B cell (primary cell): ENCODE measurements around the gene ELFN1. TPM values are rescaled to one million over a fixed set of nuclear protein-coding genes. Genes with fewer than 3 reads are reported as not detected.

Source experiments
- ATAC-seq: fragments of 200-7000 bp; cut with Tn5 transposase; one replicate; pipeline ENCODE4 v1.10.0; 2021; ENCODE audit warnings: low read depth, mild to moderate bottlenecking, moderate number of reproducible peaks, moderate library complexity
- CTCF ChIA-PET: fragments of 350-600 bp; sonication (Branson Sonifier 250); formaldehyde crosslinking; loops from one replicate; lab custom pipeline; 2021; ENCODE audit warnings: antibody characterized with exemption, inconsistent platforms; lab: Charles Lee
- POLR2A ChIA-PET: fragments of 350-600 bp; sonication (Branson Sonifier 250); formaldehyde crosslinking; loops from one replicate; lab custom pipeline; 2021; ENCODE audit warnings: antibody characterized with exemption; lab: Charles Lee
- DNase-seq: peaks from one replicate; pipeline ENCODE4 v3.0.0; 2013
- H2AFZ ChIP-seq: 2 replicates; pipeline ENCODE4 v1.6.1; 2012; ENCODE audit warnings: mild to moderate bottlenecking, low read depth, low read length; ENCODE audit not compliant: insufficient read depth, poor library complexity, severe bottlenecking
- H3K27ac ChIP-seq, 2 donors: 1 replicate in 1 of 2; 2 replicates in 1 of 2; pipeline ENCODE4 v1.5.1; 2012 to 2013; ENCODE audit warnings: low read length in 2 of 2, mild to moderate bottlenecking in 2 of 2, moderate library complexity in 1 of 2
- H3K27me3 ChIP-seq, 4 experiments: fragments of 200-600 bp in 1 of 4; sonication (generic) in 1 of 4; replicated peaks in 1 of 4; 1 replicate in 2 of 4; 2 replicates in 2 of 4; pipeline versions ENCODE4 v1.6.1 to v1.7.0; 2013 to 2016; ENCODE audit warnings: low read length in 3 of 4, mild to moderate bottlenecking in 2 of 4, mixed read lengths in 1 of 4, moderate library complexity in 1 of 4; ENCODE audit not compliant: insufficient read depth in 4 of 4, control insufficient read depth in 3 of 4; ENCODE audit errors: control extremely low read depth in 1 of 4
- H3K36me3 ChIP-seq, 2 experiments: replicated peaks in 1 of 2; 1 replicate in 1 of 2; 2 replicates in 1 of 2; pipeline versions ENCODE4 v1.6.1 to v1.7.1; 2013; ENCODE audit warnings: low read length in 1 of 2; ENCODE audit not compliant: insufficient read depth in 2 of 2, control insufficient read depth in 1 of 2; ENCODE audit errors: control extremely low read depth in 1 of 2, extremely low read depth in 1 of 2
- H3K4me1 ChIP-seq, 2 donors: fragments of 200-600 bp in 1 of 2; sonication (generic) in 1 of 2; 1 replicate in 1 of 2; 2 replicates in 1 of 2; pipeline versions ENCODE4 v1.5.1 to v1.6.1; 2013 to 2017; ENCODE audit warnings: low read length in 2 of 2; ENCODE audit not compliant: control insufficient read depth in 2 of 2, insufficient read depth in 2 of 2
- H3K4me2 ChIP-seq: replicated peaks from 2 replicates; pipeline ENCODE3; 2012; ENCODE audit warnings: mild to moderate bottlenecking, low read depth, low read length; ENCODE audit not compliant: poor library complexity, severe bottlenecking
- H3K4me3 ChIP-seq, 5 experiments: fragments of 200-600 bp in 1 of 5; sonication (generic) in 1 of 5; 1 replicate in 3 of 5; 2 replicates in 2 of 5; pipeline versions ENCODE4 v1.5.1 to v1.7.0; 2011 to 2016; ENCODE audit warnings: low read length in 4 of 5, mild to moderate bottlenecking in 4 of 5, low read depth in 2 of 5, control low read depth in 1 of 5, moderate library complexity in 1 of 5; ENCODE audit not compliant: insufficient read depth in 1 of 5; ENCODE audit errors: control extremely low read depth in 1 of 5, extremely low read depth in 1 of 5
- H3K79me2 ChIP-seq: fragments of 200-600 bp; sonication (generic); one replicate; pipeline ENCODE4 v1.6.0; 2016; ENCODE audit warnings: low read length; ENCODE audit not compliant: control insufficient read depth, insufficient read depth
- H3K9ac ChIP-seq: fragments of 200-600 bp; sonication (generic); 2 replicates; pipeline ENCODE4 v1.6.1; 2017; ENCODE audit warnings: mild to moderate bottlenecking, low read length, moderate library complexity
- H3K9me3 ChIP-seq, 3 donors: one replicate each; pipeline versions ENCODE4 v1.6.1 to v1.7.1; 2013; ENCODE audit warnings: low read length in 2 of 3; ENCODE audit not compliant: control insufficient read depth in 2 of 3, insufficient read depth in 1 of 3; ENCODE audit errors: control extremely low read depth in 1 of 3
- H4K20me1 ChIP-seq: 2 replicates; pipeline ENCODE4 v1.6.0; 2012; ENCODE audit warnings: mild to moderate bottlenecking, low read length; ENCODE audit not compliant: insufficient read depth, control insufficient read depth, poor library complexity, severe bottlenecking
- H3K27ac Mint-ChIP-seq: one replicate; pipeline ENCODE4 v1.8.0; 2021; ENCODE audit warnings: mixed read lengths
- H3K27me3 Mint-ChIP-seq: one replicate; pipeline ENCODE4 v1.8.0; 2021; ENCODE audit warnings: mixed read lengths
- H3K4me1 Mint-ChIP-seq: one replicate; pipeline ENCODE4 v1.8.0; 2021; ENCODE audit warnings: mixed read lengths
- H3K4me3 Mint-ChIP-seq: one replicate; pipeline ENCODE4 v1.8.0; 2021; ENCODE audit warnings: mixed read lengths
- H3K9me3 Mint-ChIP-seq: one replicate; pipeline ENCODE4 v1.8.0; 2022; ENCODE audit warnings: mixed read lengths; ENCODE audit not compliant: insufficient read depth
- CTCF ChIP-seq: fragments of 200-600 bp; IDR thresholded peaks from one replicate; pipeline ENCODE4 v1.8.0; 2022; ENCODE audit warnings: antibody characterized with exemption, mild to moderate bottlenecking
- EZH2 ChIP-seq: IDR thresholded peaks from 2 replicates; pipeline ENCODE4 v1.6.1; 2012; ENCODE audit warnings: borderline replicate concordance, low read depth, mild to moderate bottlenecking, moderate library complexity, low read length; ENCODE audit not compliant: insufficient read depth, poor library complexity, severe bottlenecking
- WGBS: methylation state at CpG from one replicate; pipeline ENCODE4 v1.1.5; 2013; ENCODE audit warnings: missing lambda C conversion rate; ENCODE audit not compliant: insufficient coverage; 5-methylcytosine and 5-hydroxymethylcytosine counted together
- intact Hi-C: fragments of 100-400 bp; cut with micrococcal nuclease; formaldehyde crosslinking; loops from one replicate; pipeline ENCODE4 v1.10.0; 2022
- polyA plus RNA-seq: library from polyadenylated mRNA; depleted of rRNA; stranded (reverse); fragments of >200 nt; gene quantifications from 2 replicates; pipeline ENCODE4 v1.2.3, GENCODE V29; 2012
- total RNA-seq, 2 donors: library from RNA; stranded (reverse); fragments of 120-200 nt in 1 of 2; gene quantifications; 1 replicate in 1 of 2; 2 replicates in 1 of 2; pipeline versions ENCODE4 v1.2.3 to v1.2.4, GENCODE V29; 2013 to 2022

Gene ELFN1
- total and polyA plus RNA-seq, 2 donors (not counting 1 experiment from before 2014, with no cell fraction given): 0.12 TPM; not detected in 1

DNA sequence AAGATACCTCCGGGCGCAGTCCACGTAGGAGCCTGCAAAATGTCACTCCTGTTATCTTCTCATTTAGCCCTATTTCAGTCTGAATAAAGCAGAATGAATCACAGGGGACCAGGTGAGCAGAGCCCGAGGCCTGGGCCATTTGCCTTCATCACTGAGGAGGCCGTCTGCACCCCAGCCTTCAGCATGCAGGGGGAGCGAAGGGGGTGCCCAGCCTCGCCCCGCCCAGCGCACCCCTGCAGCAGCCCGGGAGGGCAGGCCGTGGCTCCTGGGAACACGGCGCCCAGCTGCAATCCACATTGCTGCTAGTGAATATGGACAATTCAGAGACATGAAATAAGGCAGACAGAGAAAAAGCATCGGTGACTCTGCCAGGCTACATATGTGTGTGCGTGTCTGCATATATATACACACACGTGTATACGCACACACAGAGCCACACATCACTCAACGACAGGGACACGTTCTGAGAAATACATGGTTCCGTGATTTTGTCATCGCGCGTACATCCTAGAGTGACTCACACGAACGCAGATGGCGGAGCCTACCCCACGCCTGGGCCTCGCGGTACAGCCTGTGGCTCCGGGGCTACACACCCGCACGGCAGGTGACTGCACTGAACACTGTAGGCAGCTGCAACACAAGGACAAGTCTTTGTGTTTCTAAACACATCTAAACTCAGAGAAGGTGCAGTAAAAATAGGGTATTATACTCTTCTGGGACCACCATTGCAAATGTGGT lies 15.2 kb upstream of the ELFN1 start:
- H3K9me3 ChIP-seq: peaks cover 0 to 3% (median 0%) of the 10 kb centered on the region in 3 donors
- CTCF ChIA-PET: no interaction called here
- WGBS: 91% methylated on average over 32 of the region's 32 CpGs
- no peaks in the 10 kb centered on the region for H3K36me3 ChIP-seq
- H4K20me1 ChIP-seq: no peaks in the 10 kb centered on the region
- ATAC-seq (no peak), DNase-seq (no peak)
- H3K9ac ChIP-seq: no peak overlapping the region
- H3K9me3 Mint-ChIP-seq: no peaks in the 10 kb centered on the region
- POLR2A ChIA-PET: no interaction called here
- no peaks in the 10 kb centered on the region for H3K4me1 Mint-ChIP-seq
- no peak overlapping the region for H3K4me3 Mint-ChIP-seq
- TF ChIP-seq CTCF (no peak), EZH2 (no peak)
- H2AFZ ChIP-seq: no peak overlapping the region
- intact Hi-C loops: no loop called here
- peaks cover 22% of the 10 kb centered on the region for H3K27me3 Mint-ChIP-seq
- H3K79me2 ChIP-seq: no peaks in the 10 kb centered on the region
- H3K27me3 ChIP-seq: peaks cover 0 to 25% (median 4%) of the 10 kb centered on the region in 4 experiments
- no peak overlapping the region for H3K4me2 ChIP-seq
- no peak overlapping the region for H3K4me3 ChIP-seq
- no peaks in the 10 kb centered on the region for H3K4me1 ChIP-seq
- no peak overlapping the region for H3K27ac Mint-ChIP-seq
- no peak overlapping the region for H3K27ac ChIP-seq

GRCh38 chr7:1659696-1660095 lies 10.4 kb upstream of the ELFN1 start:
- intact Hi-C loops: loop anchor here (10.0 kb wide), 1 partner anchor 685 kb away; no protein-coding TSS in a partner anchor

More at GRCh38 chr7:1659696-1660095, 10.4 kb upstream of the ELFN1 start:
- H3K27me3 ChIP-seq: peaks cover 0 to 54% (median 19%) of the 10 kb centered on the region in 4 experiments
- H4K20me1 ChIP-seq: no peaks in the 10 kb centered on the region
- Mint-ChIP-seq H3K9me3 (peaks cover 2% of the 10 kb centered on the region), H3K27ac (no peak overlapping the region), H3K27me3 (peaks cover 47% of the 10 kb centered on the region), H3K4me1 (peaks cover 2% of the 10 kb centered on the region), H3K4me3 (no peak overlapping the region)
- TF ChIP-seq CTCF (no peak), EZH2 (no peak)
- no peaks in the 10 kb centered on the region for H3K36me3 ChIP-seq
- no peak for DNase-seq
- H3K9me3 ChIP-seq: peaks cover 0 to 20% (median 0%) of the 10 kb centered on the region in 3 donors
- ChIA-PET POLR2A (no interaction called here), CTCF (no interaction called here)
- H3K4me1 ChIP-seq: peaks cover 6 to 10% of the 10 kb centered on the region in 2 donors
- WGBS: 90% methylated on average over 7 of the region's 8 CpGs
- no peak overlapping the region for H3K4me2 ChIP-seq
- H3K9ac ChIP-seq: no peak overlapping the region
- H3K4me3 ChIP-seq: no peak overlapping the region
- H2AFZ ChIP-seq: no peak overlapping the region
- no peaks in the 10 kb centered on the region for H3K79me2 ChIP-seq
- H3K27ac ChIP-seq: no peak overlapping the region
- ATAC-seq: no peak
